Measurements from ENCODE around the gene RANBP1. TPM values are rescaled to one million over a fixed set of nuclear protein-coding genes. Genes with fewer than 3 reads are reported as not detected.
A peak's percentile ranks its signal among the peaks of the same experiment; 100 is the strongest.

The RANBP1 gene
- total and polyA plus RNA-seq, 2 of the 4 experiments (the other 2 are of a cell fraction) = 173 to 376 TPM

DNA sequence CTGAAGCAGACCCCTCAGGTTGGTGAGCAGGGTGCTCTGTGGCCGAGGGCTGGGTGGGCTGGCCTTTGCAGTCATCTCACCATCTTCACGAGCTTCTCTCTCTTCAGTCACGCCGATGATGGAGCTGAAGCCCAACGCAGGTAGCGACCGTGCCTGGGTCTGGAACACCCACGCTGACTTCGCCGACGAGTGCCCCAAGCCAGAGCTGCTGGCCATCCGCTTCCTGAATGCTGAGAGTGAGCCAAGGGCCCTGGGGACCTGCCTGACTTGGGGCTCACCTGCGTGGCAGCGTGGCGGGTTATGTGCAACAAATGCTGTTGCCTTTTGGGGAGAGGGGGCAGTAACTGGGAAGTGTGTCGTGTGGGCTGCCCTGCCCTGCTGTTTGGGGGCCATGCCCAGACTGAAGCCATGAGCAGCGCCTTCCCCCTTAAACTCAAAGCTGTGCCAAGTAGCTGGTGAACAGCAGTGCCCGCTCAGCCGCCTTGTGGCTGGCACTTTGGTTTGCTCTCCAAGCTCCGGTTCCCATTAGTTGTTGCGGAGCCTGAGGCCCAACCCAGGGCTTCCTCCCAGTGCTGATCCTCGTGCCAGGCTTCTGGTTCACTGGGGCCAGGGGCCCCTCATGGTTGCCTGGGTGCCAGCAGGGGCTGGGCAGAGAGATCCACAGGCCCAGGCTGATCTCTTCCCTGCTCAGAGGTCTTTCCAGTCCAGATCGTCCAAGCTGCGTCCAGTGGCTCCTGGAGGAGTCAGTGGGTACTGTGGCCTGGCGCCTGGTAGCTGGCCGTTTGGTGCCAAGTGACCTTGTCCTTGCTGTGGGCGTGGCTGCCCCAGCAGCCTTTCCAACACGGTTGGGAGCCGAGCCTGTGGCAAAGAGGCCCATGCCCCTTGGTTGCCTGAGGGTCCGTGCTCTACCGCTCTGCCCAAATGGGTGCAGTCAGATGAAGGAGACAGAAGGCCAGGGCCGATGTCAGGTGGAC lies 9.6 kb downstream of the RANBP1 start:
- Histone ChIP-seq H2BK20ac (ENCODE audit: low read depth, low read length) (no peak overlapping the region), H3K27ac (ENCODE audit: insufficient read depth, low read length) (no peak overlapping the region), H3K14ac (replicated peaks; ENCODE audit: low read depth, low read length) (no peak overlapping the region), H3K4ac (ENCODE audit: low read depth, low read length) (no peak overlapping the region), H4K5ac (ENCODE audit: low read depth, low read length) (no peak overlapping the region), H3K9me3 (ENCODE audit: control insufficient read depth, insufficient read depth, low read length) (no peaks in the 10 kb centered on the region), H3K9me1 (ENCODE audit: insufficient read depth, low read length) (peaks cover 6% of the 10 kb centered on the region; the same call in 1 of the 2 replicates), H3K56ac (ENCODE audit: extremely low read depth, insufficient read depth, low read length) (no peak overlapping the region), H2BK5ac (ENCODE audit: low read depth, low read length, poor library complexity, severe bottlenecking) (peak overlapping the region; percentile 5), H4K8ac (ENCODE audit: low read depth in 2 of 2, low read length in 2 of 2) (no peak overlapping the region), H2AK5ac (ENCODE audit: low read depth, low read length) (no peak overlapping the region), H4K91ac (ENCODE audit: insufficient read depth, low read depth, low read length) (no peak overlapping the region), H3K9ac (ENCODE audit: low read depth, low read length) (no peak overlapping the region), H3K27me3 (ENCODE audit: control insufficient read depth, insufficient read depth, low read length) (no peaks in the 10 kb centered on the region), H3K23ac (ENCODE audit: low read depth, low read length) (no peak overlapping the region), H3K18ac (ENCODE audit: low read depth, low read length) (no peak overlapping the region), H2BK15ac (ENCODE audit: low read depth, low read length) (no peak overlapping the region), H3K36me3 (ENCODE audit: control insufficient read depth, insufficient read depth, low read length) (peaks cover 53% of the 10 kb centered on the region), H3K4me3 (ENCODE audit: insufficient read depth, low read depth, low read length) (no peak overlapping the region), H3K4me2 (ENCODE audit: low read depth, low read length) (no peak overlapping the region), H3K79me1 (ENCODE audit: low read depth in 1 of 2, low read length in 2 of 2) (peaks cover 8 to 27% of the 10 kb centered on the region in 2 experiments), H3K4me1 (ENCODE audit: control insufficient read depth, insufficient read depth, low read length) (peaks cover under 1% of the 10 kb centered on the region; the same call in 1 of the 2 replicates), H2AFZ (replicated peaks; ENCODE audit: low read length, poor library complexity) (peak overlapping the region; percentile 32), H2AK9ac (replicated peaks; ENCODE audit: low read depth, low read length, poor library complexity) (peak overlapping the region; percentile 50), H4K20me1 (ENCODE audit: insufficient read depth, low read length) (peaks cover 43% of the 10 kb centered on the region), H2BK120ac (ENCODE audit: low read depth, low read length) (no peak overlapping the region)
- dilution Hi-C loops (cut with HindIII; ENCODE audit: low sequenced_read_pairs, unreplicated experiment) (no loop called here), in situ Hi-C loops (cut with MboI; ENCODE audit: low sequenced_read_pairs) (no loop called here), intact Hi-C loops (cut with micrococcal nuclease) (no loop called here)
- CTCF ChIA-PET = no interaction called here
- 96% methylated on average over 11 of the region's 32 CpGs; no CpG with 5 or more reads in 1 of the 2 experiments for WGBS, 2 experiments (ENCODE audit: extremely low coverage in 2 of 2, insufficient read length in 1 of 2)
- POLR2A ChIA-PET (ENCODE audit: unreplicated experiment) = no interaction called here
- DNase-seq = no peak
- no TSS peak for BruUV-seq (replicated peaks)
- ATAC-seq (ENCODE audit: low read depth) = no peak
- TF ChIP-seq, protein P1, sequence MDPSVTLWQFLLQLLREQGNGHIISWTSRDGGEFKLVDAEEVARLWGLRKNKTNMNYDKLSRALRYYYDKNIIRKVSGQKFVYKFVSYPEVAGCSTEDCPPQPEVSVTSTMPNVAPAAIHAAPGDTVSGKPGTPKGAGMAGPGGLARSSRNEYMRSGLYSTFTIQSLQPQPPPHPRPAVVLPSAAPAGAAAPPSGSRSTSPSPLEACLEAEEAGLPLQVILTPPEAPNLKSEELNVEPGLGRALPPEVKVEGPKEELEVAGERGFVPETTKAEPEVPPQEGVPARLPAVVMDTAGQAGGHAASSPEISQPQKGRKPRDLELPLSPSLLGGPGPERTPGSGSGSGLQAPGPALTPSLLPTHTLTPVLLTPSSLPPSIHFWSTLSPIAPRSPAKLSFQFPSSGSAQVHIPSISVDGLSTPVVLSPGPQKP (IDR thresholded peaks at IDR 0.05; ENCODE audit: borderline replicate concordance, low read depth, low read length) = no peak
- TF ChIP-seq BHLHE40 (IDR thresholded peaks at IDR 0.05; ENCODE audit: low read depth, low read length) (no peak), FOS (IDR thresholded peaks at IDR 0.05; ENCODE audit: low read depth, low read length) (no peak), MXI1 (IDR thresholded peaks at IDR 0.05; ENCODE audit: borderline replicate concordance, low read depth, low read length) (no peak), MAZ (IDR thresholded peaks at IDR 0.05; ENCODE audit: borderline replicate concordance, low read depth, low read length) (no peak), RCOR1 (IDR thresholded peaks at IDR 0.05; ENCODE audit: insufficient replicate concordance, low read length) (no peak), SMC3 (IDR thresholded peaks at IDR 0.05; ENCODE audit: low read depth, low read length) (no peak), CEBPB (IDR thresholded peaks at IDR 0.05; ENCODE audit: low read depth, low read length) (no peak), MAFK (IDR thresholded peaks at IDR 0.05; ENCODE audit: low read depth, low read length) (no peak), CTCF (conservative IDR thresholded peaks at IDR 0.05; ENCODE audit: low read depth, low read length) (no peak), RFX5 (IDR thresholded peaks at IDR 0.05; ENCODE audit: low read depth, low read length) (no peak), CHD1 (IDR thresholded peaks at IDR 0.05; ENCODE audit: low read depth, low read length) (no peak), NFE2L2 (IDR thresholded peaks at IDR 0.05; ENCODE audit: low read depth, low read length) (no peak)
- TF ChIP-seq, protein P2, sequence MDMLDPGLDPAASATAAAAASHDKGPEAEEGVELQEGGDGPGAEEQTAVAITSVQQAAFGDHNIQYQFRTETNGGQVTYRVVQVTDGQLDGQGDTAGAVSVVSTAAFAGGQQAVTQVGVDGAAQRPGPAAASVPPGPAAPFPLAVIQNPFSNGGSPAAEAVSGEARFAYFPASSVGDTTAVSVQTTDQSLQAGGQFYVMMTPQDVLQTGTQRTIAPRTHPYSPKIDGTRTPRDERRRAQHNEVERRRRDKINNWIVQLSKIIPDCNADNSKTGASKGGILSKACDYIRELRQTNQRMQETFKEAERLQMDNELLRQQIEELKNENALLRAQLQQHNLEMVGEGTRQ (IDR thresholded peaks at IDR 0.05; ENCODE audit: low read depth, low read length) = no peak

Data from IMR-90 (cell line).